Aorta (tissue), 5 donors: ENCODE results near the gene MRPL22. TPM values are rescaled to one million over a fixed set of nuclear protein-coding genes. Genes with fewer than 3 reads are reported as not detected.

Experiments
- ATAC-seq: fragments of 200-7000 bp; cut with Tn5 transposase; one replicate; pipeline ENCODE4 v1.9.1; 2022; ENCODE audit warnings: moderate library complexity; ENCODE audit not compliant: low FRiP score
- DNase-seq, 2 donors: peaks; one replicate each; pipeline ENCODE4 v3.0.0-alpha.2; 2020
- H3K27ac ChIP-seq, 2 donors: one replicate each; pipeline ENCODE4 v1.5.1; 2013; ENCODE audit warnings: low read length in 2 of 2, mild to moderate bottlenecking in 2 of 2, moderate library complexity in 2 of 2, control low read depth in 1 of 2, inconsistent platforms in 1 of 2, low read depth in 1 of 2
- H3K27me3 ChIP-seq, 2 donors: one replicate each; pipeline ENCODE4 v1.6.1; 2013; ENCODE audit warnings: control low read depth in 1 of 2, low read length in 1 of 2, mild to moderate bottlenecking in 1 of 2, moderate library complexity in 1 of 2; ENCODE audit not compliant: insufficient read depth in 2 of 2, control insufficient read depth in 1 of 2
- H3K36me3 ChIP-seq, 2 donors: one replicate each; pipeline ENCODE4 v1.6.1; 2013; ENCODE audit warnings: control low read depth in 1 of 2, low read length in 1 of 2, mild to moderate bottlenecking in 1 of 2; ENCODE audit not compliant: insufficient read depth in 2 of 2, control insufficient read depth in 1 of 2
- H3K4me1 ChIP-seq, 2 donors: one replicate each; pipeline ENCODE4 v1.6.1; 2013; ENCODE audit warnings: low read length in 2 of 2, control low read depth in 1 of 2, mild to moderate bottlenecking in 1 of 2, moderate library complexity in 1 of 2; ENCODE audit not compliant: insufficient read depth in 2 of 2, control insufficient read depth in 1 of 2
- H3K4me3 ChIP-seq, 2 donors: one replicate each; pipeline ENCODE4 v1.5.1; 2013; ENCODE audit warnings: low read length in 2 of 2, control low read depth in 1 of 2, mild to moderate bottlenecking in 1 of 2
- H3K9me3 ChIP-seq: one replicate; pipeline ENCODE4 v1.6.1; 2013; ENCODE audit warnings: mild to moderate bottlenecking, low read length; ENCODE audit not compliant: control insufficient read depth
- WGBS, 2 donors: extraction: QIAGEN DNeasy Blood & Tissue Kit; methylation state at CpG; one replicate each; pipeline ENCODE4 v1.1.7; 2013; 5-methylcytosine and 5-hydroxymethylcytosine counted together
- intact Hi-C, 2 donors: fragments of 100-400 bp; cut with DNase I; formaldehyde crosslinking; loops; one replicate each; pipeline versions ENCODE4 v1.14.2 to v1.15.0; 2022
- long read RNA-seq, 2 donors: library from polyadenylated mRNA; unstranded; transcript quantifications; one replicate each; pipeline ENCODE4 v2.0.0, GENCODE V29; 2020 to 2021
- polyA plus RNA-seq, 2 donors: library from polyadenylated mRNA; stranded (reverse); fragments of 200-250 nt; gene quantifications; one replicate each; pipeline ENCODE4 v1.2.3, GENCODE V29; 2013
- total RNA-seq, 2 donors: library from RNA; stranded (reverse); fragmentation: NEBNext Ultra II Directional; extraction: Animal tissue kit (Norgen Biotek cat#: 25700); gene quantifications; one replicate each; pipeline ENCODE4 v1.2.1, GENCODE V29; 2021
- donor health status: healthy with polysubstance abuse.
- donor health status: Bipolar disorder and iron deficiency.
- donor health status: DM: no; HTN: no; CAD: no.
- donor health status: DM: no; HTN: no; CAD: no.
- donor health status: DM: yes; HTN: yes; CAD: no.

The MRPL22 gene
- total RNA-seq: 10 to 100 TPM; 27.8 to 34.8 TPM
- 10 to 100 TPM; 27.9 to 34.9 TPM for polyA plus RNA-seq
- long read RNA-seq, donor 1, transcript MRPL22-207 (7 exons, 3,176 nt): major isoform, 13 of 17 reads
- long read RNA-seq, donor 1, partial matches to known transcripts: 1 of 17 reads
- long read RNA-seq, donor 1, other reads (novel, unspliced or antisense): 1 of 17 reads
- long read RNA-seq, donor 2, transcript MRPL22-207 (7 exons, 3,176 nt): major isoform, 11 of 18 reads
- long read RNA-seq, donor 2, partial matches to known transcripts: 2 of 18 reads
- long read RNA-seq, donor 2, other reads (novel, unspliced or antisense): 2 of 18 reads

DNA sequence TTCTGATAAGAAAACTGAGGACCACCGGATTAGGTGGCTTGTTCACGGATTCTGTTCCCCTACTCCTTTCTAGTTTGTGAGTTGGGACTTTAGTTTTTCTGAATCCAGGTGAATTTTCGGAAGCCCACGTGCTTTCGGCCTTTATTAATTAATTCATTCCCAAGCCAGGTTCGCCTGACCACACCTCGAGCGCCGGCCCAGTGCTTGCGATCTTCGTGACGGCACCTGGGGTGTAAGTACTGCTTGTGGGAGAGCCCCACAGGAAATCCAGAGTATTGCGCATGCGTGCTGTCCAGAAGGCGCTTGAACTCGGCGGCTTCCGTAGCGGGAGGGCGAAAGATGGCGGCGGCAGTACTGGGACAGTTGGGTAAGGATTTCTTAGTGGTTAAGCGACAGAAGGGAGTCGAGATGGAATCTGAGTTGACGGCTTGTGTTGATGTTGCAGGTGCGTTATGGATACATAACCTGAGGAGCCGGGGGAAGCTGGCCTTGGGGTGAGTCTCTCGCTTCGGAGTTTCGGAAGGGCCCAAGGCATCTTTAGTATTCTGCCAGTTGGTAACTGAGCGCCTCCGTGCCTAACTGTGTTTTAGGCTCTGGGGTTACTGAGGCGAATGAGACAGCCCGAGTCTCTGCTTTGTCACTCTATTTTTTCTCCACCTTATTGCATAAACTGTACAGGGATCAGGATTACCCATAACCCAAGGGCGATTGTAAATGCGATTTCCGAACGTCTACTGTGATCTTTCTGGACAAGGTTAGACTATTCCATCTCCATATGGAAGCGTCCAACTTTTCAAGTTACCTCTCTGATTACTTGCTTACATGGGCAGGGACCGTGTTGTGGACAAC is at the start of gene MRPL22:
MRPL22 (plus strand) TSS at position 302 of the 849 bp plus-strand sequence; CDS start at position 340, 38 bp downstream.
- intact Hi-C loops: no loop called here
- H3K4me1 ChIP-seq: no peaks in the 10 kb centered on the region
- 1% methylated on average over 40 of the region's 40 CpGs for WGBS, 2 donors

DNA sequence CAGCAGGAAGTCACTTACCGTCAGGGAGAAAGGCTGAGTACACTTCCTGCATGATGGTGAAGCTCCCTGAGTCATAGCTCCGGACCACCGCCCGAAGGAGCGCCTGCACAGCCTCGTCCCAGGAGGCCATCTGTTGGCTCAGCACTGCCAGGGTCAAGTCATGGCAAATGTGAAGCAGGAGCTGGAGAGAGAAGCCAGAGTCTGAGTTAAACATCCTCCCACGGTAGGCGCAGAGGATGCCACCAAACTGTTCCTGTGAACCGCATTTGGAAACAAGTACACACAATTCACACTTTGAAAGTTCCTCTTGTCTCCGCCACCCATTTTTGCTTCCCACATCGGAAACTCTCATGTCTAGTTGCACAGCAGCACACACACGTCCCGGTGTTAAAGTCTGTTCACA is 48.5 kb upstream of the MRPL22 start:
- ATAC-seq: no peak
- H3K4me3 ChIP-seq: no peak overlapping the region
- no peak for DNase-seq
- H3K27me3 ChIP-seq: no peaks in the 10 kb centered on the region
- intact Hi-C loops: no loop called here
- H3K9me3 ChIP-seq: peaks cover 5% of the 10 kb centered on the region
- peaks cover 5 to 15% of the 10 kb centered on the region in 2 donors for H3K36me3 ChIP-seq
- no peak overlapping the region for H3K27ac ChIP-seq
- H3K4me1 ChIP-seq: no peaks in the 10 kb centered on the region
- WGBS, 2 donors: 83 to 85% methylated on average over 13 of the region's 13 CpGs

More for the DNA sequence above, at the start of gene MRPL22:
- H3K4me3 ChIP-seq: peak within 1 kb of the TSS; percentile 85 to 95
- H3K9me3 ChIP-seq: no peaks in the 10 kb centered on the region
- H3K36me3 ChIP-seq: no peaks in the 10 kb centered on the region
- no peaks in the 10 kb centered on the region for H3K27me3 ChIP-seq
- ATAC-seq (peak; percentile 92), DNase-seq (peak; percentile 95 to 97)
- peak within 1 kb of the TSS in 1 of 2 donors; percentile 48 for H3K27ac ChIP-seq

DNA sequence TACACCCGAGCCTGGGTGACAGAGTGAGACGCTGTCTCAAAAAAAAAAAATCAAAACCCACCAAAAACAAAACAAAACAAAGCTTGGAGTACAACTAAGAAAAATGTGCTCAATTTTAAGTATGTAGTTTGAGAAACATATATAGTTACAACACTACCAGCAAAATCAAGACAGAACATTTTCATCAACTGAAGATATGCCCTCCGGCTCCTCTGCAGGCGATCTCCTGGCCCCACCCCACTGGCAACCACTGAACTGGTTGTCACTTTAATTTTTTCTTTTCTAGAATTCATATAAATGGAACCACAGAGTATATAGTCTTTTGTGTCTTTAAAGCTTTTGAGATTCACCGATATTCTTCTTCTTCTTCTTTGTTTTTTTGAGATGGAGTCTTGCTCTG is 47.5 kb upstream of the MRPL22 start:
- no peak overlapping the region for H3K4me3 ChIP-seq
- intact Hi-C loops: no loop called here
- no peak overlapping the region for H3K27ac ChIP-seq
- no peaks in the 10 kb centered on the region for H3K9me3 ChIP-seq
- DNase-seq (no peak), ATAC-seq (no peak)
- H3K4me1 ChIP-seq: no peaks in the 10 kb centered on the region
- WGBS, 2 donors: 84 to 86% methylated on average over 5 of the region's 5 CpGs
- no peaks in the 10 kb centered on the region for H3K27me3 ChIP-seq
- peaks cover 2 to 12% of the 10 kb centered on the region in 2 donors for H3K36me3 ChIP-seq

DNA sequence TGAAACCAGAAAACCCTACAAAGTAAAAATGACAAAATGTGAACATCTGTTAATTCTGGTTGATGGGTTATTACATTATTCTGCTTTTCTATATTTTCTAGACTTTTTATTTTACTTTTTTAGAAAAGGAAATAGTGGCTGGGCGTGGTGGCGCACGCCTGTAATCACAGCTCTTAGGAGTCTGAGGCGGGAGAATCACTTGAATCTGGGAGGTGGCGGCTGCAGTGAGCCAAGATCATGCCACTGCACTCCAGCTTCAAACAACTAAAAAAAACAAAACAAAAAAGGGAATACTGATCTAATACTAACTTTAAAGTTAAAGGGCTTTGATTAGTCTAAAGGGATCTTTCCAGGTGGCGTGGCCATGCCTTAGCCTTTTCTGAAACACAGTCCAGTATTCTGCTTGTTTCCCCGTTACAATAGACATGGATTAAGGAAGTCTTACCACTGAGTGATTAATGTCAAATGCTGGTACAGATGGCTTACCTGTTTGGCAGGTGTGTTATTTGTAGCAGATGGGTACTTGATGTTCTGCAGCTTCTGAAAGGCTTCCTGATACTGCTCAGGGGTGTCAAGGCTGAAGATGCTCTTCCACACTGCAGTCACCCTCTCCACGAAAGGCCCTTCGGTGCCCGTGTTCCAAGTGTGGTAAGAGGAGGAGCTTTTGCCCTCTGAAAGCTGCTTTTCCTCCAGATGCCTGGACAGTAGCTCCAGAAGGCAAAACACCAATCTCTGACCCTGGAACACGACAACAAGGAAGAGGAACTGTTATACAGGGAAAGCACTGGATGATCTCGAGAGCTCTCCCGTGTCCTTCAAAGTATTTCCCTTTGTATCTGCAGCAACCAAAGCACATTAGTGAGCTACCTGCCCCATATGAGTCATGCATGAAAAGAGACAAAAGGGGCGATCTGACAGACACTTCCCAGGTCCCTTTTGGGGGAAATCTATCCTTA is 45.0 kb upstream of the MRPL22 start:
- intact Hi-C loops: no loop called here
- ATAC-seq (no peak), DNase-seq (no peak)
- H3K27me3 ChIP-seq: no peaks in the 10 kb centered on the region
- WGBS, 2 donors: 89% methylated on average over 14 of the region's 14 CpGs
- no peaks in the 10 kb centered on the region for H3K9me3 ChIP-seq
- no peak overlapping the region for H3K4me3 ChIP-seq
- no peak overlapping the region for H3K27ac ChIP-seq
- no peaks in the 10 kb centered on the region for H3K4me1 ChIP-seq
- H3K36me3 ChIP-seq: peaks cover 0 to 10% of the 10 kb centered on the region in 2 donors

DNA sequence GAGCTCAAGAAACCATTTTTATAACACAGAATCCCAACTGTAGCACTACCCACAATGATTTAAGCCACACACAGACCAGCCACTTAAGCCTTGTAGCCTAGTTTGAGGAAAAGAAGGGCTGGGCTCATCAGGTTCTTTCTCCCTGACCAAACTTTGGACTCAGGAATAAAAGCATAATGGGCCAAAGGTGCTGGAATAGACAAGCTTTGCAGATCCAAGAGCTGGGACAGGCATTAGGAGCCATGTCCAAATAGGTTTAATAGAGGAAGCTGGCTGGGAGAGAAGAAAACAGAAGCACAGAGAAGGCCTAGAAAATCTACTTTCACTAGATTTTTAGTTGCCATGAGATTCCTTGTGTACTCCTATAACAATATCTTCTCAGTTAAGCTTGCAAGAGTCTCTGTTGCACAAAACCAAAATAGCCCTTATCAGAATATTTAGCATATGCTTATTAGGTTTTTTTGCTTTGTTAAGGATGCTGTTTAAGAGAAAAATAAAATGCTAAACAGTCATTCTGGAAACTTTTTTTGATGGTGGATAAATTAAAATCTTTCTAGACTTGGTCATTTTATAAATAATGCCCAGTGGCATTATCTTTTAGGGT is 44.2 kb upstream of the MRPL22 start:
- no peak overlapping the region for H3K4me3 ChIP-seq
- peaks cover 0 to 9% of the 10 kb centered on the region in 2 donors for H3K36me3 ChIP-seq
- H3K27ac ChIP-seq: no peak overlapping the region

DNA sequence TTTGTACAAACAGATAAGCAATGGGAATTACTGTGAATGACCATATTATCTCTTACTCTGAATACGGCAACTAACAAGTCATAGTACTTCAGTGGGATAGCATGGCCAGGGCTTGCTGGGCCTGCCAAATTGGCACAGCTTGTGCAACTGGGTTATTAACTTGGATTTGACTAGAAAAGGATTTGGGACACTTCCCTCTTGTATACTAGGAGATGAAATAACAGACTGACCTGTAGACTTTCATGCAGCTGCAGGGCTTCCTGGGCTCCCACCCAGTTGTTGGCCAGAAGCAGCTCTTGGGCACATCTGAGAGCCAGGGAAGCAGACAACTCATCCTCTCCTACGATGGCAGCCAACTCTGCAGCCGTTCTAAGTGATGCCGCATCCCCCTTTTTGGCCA is 42.7 kb upstream of the MRPL22 start:
- WGBS, 2 donors: 78 to 79% methylated on average over 4 of the region's 4 CpGs
- Histone ChIP-seq H3K36me3 (peaks cover 5 to 9% of the 10 kb centered on the region in 2 donors), H3K4me3 (no peak overlapping the region), H3K9me3 (no peaks in the 10 kb centered on the region), H3K27me3 (no peaks in the 10 kb centered on the region), H3K4me1 (no peaks in the 10 kb centered on the region), H3K27ac (peak overlapping the region in 1 of 2 donors; percentile 17)
- DNase-seq: peak in 1 of 2 donors; percentile 53
- intact Hi-C loops: no loop called here
- no peak for ATAC-seq

More for the DNA sequence above, 44.2 kb upstream of the MRPL22 start:
- H3K9me3 ChIP-seq: no peaks in the 10 kb centered on the region
- intact Hi-C loops: no loop called here
- H3K4me1 ChIP-seq: no peaks in the 10 kb centered on the region
- no peaks in the 10 kb centered on the region for H3K27me3 ChIP-seq
- no peak for DNase-seq
- ATAC-seq: no peak

DNA sequence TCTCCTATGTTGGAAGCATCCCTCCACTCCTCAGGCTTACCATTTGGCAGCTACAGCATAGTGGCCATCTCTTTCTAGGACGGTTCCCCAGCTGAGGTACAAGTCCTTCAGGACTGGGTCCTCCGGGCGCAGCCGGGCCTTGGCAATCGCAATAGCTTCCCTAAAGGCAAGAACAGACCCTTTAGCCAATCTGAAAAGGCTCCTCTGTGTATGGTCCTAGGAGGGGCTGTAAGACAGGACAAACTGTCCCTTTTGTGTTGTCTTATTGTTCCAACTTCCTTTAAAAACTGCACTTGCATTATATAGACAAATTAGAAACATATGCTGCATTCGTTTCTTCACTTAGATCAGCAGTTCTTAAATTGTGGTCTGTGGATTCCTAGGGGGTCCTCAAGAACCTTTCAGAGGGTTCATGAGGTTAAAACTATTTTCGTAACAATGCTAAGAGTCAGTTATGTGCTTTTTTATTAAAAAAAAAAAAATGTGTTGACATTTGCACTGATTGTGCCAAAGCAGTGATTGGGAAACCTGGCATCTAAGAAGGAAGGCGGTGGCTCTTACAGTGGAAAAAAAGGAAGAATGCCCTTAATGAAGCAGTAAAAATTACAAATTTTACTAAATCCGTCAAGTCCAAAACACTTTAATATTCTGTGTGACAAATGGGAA is 41.6 kb upstream of the MRPL22 start:
- peaks cover 5 to 11% of the 10 kb centered on the region in 2 donors for H3K36me3 ChIP-seq
- ATAC-seq (peak; percentile 71), DNase-seq (no peak)
- H3K9me3 ChIP-seq: no peaks in the 10 kb centered on the region
- 77 to 79% methylated on average over 9 of the region's 9 CpGs for WGBS, 2 donors
- no peaks in the 10 kb centered on the region for H3K27me3 ChIP-seq
- intact Hi-C loops: no loop called here
- H3K4me1 ChIP-seq: no peaks in the 10 kb centered on the region
- no peak overlapping the region for H3K4me3 ChIP-seq
- no peak overlapping the region for H3K27ac ChIP-seq
